HepG2 (cell line): Measurements from ENCODE around the gene FABP6. TPM values are rescaled to one million over a fixed set of nuclear protein-coding genes. Genes with fewer than 3 reads are reported as not detected.

Experiments used
- ATAC-seq: fragments of 200-7000 bp; cut with Tn5 transposase; 3 replicates; pipeline ENCODE4 v1.9.1; 2020; ENCODE audit warnings: mild to moderate bottlenecking, moderate library complexity
- BruUV-seq: library from RNA; stranded (reverse); fragments of 400-500 nt; replicated peaks from 2 replicates; lab custom pipeline; 2021; lab: Mats Ljungman, UMichigan
- CTCF ChIA-PET: fragments of 300-600 bp; formaldehyde crosslinking; extraction: SDS; loops from one replicate; lab custom pipeline; 2021; ENCODE audit warnings: low total read pairs, inconsistent platforms, low intra/inter-chr PET ratio; lab: Yijun Ruan, JAX
- POLR2A ChIA-PET: fragments of 350-600 bp; sonication (Branson Sonifier 250); formaldehyde crosslinking; loops from one replicate; lab custom pipeline; 2020; ENCODE audit warnings: antibody characterized with exemption, inconsistent platforms; lab: Yijun Ruan, JAX
- DNase-seq: peaks from one replicate; pipeline ENCODE4 v3.0.0-alpha.2; 2015; ENCODE audit warnings: low spot score
- FAIRE-seq: peaks from 3 replicates; lab custom pipeline; 2011; peaks lifted over from hg19 to GRCh38; lab: Jason Lieb, UNC
- H2AFZ ChIP-seq: one replicate; pipeline ENCODE4 v1.6.1; 2011; ENCODE audit warnings: low read length, inconsistent platforms
- H3K27ac ChIP-seq: fragments of 300-600 bp; 3 replicates; pipeline ENCODE4 v1.8.0; 2011; ENCODE audit warnings: mixed run types, mild to moderate bottlenecking, mixed read lengths, low read length, inconsistent platforms; ENCODE audit not compliant: insufficient read depth; ENCODE audit errors: extremely low read length
- H3K27me3 ChIP-seq, 2 experiments: fragments of 200-600 bp in 1 of 2; 2 replicates in 1 of 2; 3 replicates in 1 of 2; pipeline versions ENCODE4 v1.6.0 to v1.8.0; 2011; ENCODE audit warnings: low read length in 2 of 2, mild to moderate bottlenecking in 2 of 2, moderate library complexity in 2 of 2, inconsistent platforms in 1 of 2; ENCODE audit not compliant: insufficient read depth in 2 of 2, control insufficient read depth in 1 of 2
- H3K36me3 ChIP-seq, 2 experiments: fragments of 200-600 bp in 1 of 2; replicated peaks in 1 of 2; 2 replicates in 1 of 2; 3 replicates in 1 of 2; pipeline versions ENCODE4 v1.5.1 to v1.8.0; 2011; ENCODE audit warnings: low read length in 2 of 2, inconsistent platforms in 1 of 2; ENCODE audit not compliant: insufficient read depth in 2 of 2, control insufficient read depth in 1 of 2
- H3K4me1 ChIP-seq: 2 replicates; pipeline ENCODE4 v1.5.1; 2012; ENCODE audit warnings: low read length, inconsistent platforms; ENCODE audit not compliant: insufficient read depth
- H3K4me2 ChIP-seq: 2 replicates; pipeline ENCODE4 v1.6.0; 2011; ENCODE audit warnings: low read depth, low read length, inconsistent platforms
- H3K4me3 ChIP-seq, 3 experiments: fragments of 200-600 bp in 1 of 3; sonication (generic), shearing (Covaris generic) in 1 of 3; replicated peaks in 1 of 3; 2 replicates each; pipeline ENCODE4 v1.5.1; 2011 to 2016; ENCODE audit warnings: low read length in 3 of 3, inconsistent platforms in 2 of 3, low read depth in 2 of 3, mild to moderate bottlenecking in 2 of 3, control low read depth in 1 of 3, mixed read lengths in 1 of 3; ENCODE audit not compliant: insufficient read depth in 1 of 3
- H3K79me2 ChIP-seq: one replicate; pipeline ENCODE4 v1.6.1; 2011; ENCODE audit warnings: low read length, inconsistent platforms; ENCODE audit not compliant: insufficient read depth
- H3K9ac ChIP-seq: 2 replicates; pipeline ENCODE4 v1.6.0; 2011; ENCODE audit warnings: mild to moderate bottlenecking, low read depth, low read length, inconsistent platforms; ENCODE audit not compliant: insufficient read depth
- H3K9me3 ChIP-seq: 2 replicates; pipeline ENCODE4 v1.5.1; 2012; ENCODE audit warnings: mild to moderate bottlenecking, low read length
- H4K20me1 ChIP-seq: 2 replicates; pipeline ENCODE4 v1.6.0; 2011; ENCODE audit warnings: inconsistent platforms, mild to moderate bottlenecking, low read length, moderate library complexity; ENCODE audit not compliant: insufficient read depth
- CC2D1A ChIP-seq: sonication (generic); formaldehyde crosslinking; IDR thresholded peaks from 2 replicates; pipeline ENCODE4 v1.8.1; 2023; ENCODE audit warnings: mild to moderate bottlenecking, missing genetic modification reagents
- EHMT2 ChIP-seq: fragments of 200-600 bp; sonication (generic); IDR thresholded peaks from 2 replicates; pipeline ENCODE4 v1.7.0; 2017; ENCODE audit warnings: antibody characterized with exemption, low read depth, low read length, borderline replicate concordance
- ETS1 ChIP-seq: sonication (generic); formaldehyde crosslinking; IDR thresholded peaks from 2 replicates; pipeline ENCODE4 v1.4.0; 2020; ENCODE audit warnings: missing genetic modification reagents
- ETV5 ChIP-seq: IDR thresholded peaks from 2 replicates; pipeline ENCODE4 v1.6.1; 2018; ENCODE audit warnings: missing biosample characterization, missing genetic modification reagents, inconsistent platforms, borderline replicate concordance
- FOXP4 ChIP-seq: sonication (generic); formaldehyde crosslinking; IDR thresholded peaks from 2 replicates; pipeline ENCODE4 v1.4.0; 2020; ENCODE audit warnings: missing genetic modification reagents
- MNT ChIP-seq: fragments of 450-650 bp; IDR thresholded peaks from 2 replicates; pipeline ENCODE4 v1.6.1; 2016
- ZFP36 ChIP-seq: fragments of 150-350 bp; IDR thresholded peaks from 2 replicates; pipeline ENCODE4 v1.6.1; 2018; ENCODE audit warnings: borderline replicate concordance, low read length, low read depth; ENCODE audit not compliant: partially characterized antibody
- ZNF674 ChIP-seq: sonication (generic); formaldehyde crosslinking; IDR thresholded peaks from 2 replicates; pipeline ENCODE4 v1.5.0; 2020; ENCODE audit warnings: low read depth, mild to moderate bottlenecking, missing genetic modification reagents
- whole genome bisulfite sequencing: methylation state at CpG from one replicate; pipeline ENCODE4 v1.1.6; 2017; ENCODE audit warnings: low lambda C conversion rate; 5-methylcytosine and 5-hydroxymethylcytosine counted together
- in situ Hi-C: cut with HindIII; loops from 2 replicates; pipeline ENCODE4 v1.10.0; 2017; ENCODE audit warnings: low pct_unique_long_range_greater_than_20kb; ENCODE audit not compliant: extremely low pct_ligation_motif_present
- intact Hi-C: fragments of 100-400 bp; cut with micrococcal nuclease; formaldehyde crosslinking; loops from one replicate; pipeline ENCODE4 v1.10.0; 2022; ENCODE audit not compliant: unreplicated experiment
- polyA plus RNA-seq, 8 experiments: library from polyadenylated mRNA; depleted of rRNA in 3 of 8; stranded (reverse) in 7 of 8; unstranded in 1 of 8; fragments of >200 nt; fragmentation: Illumina TruSeq in 4 of 8; extraction: Trizol in 4 of 8; gene quantifications; 2 replicates each; pipeline versions ENCODE4 v1.2.1 to v1.2.3, GENCODE V29; 2011 to 2016; ENCODE audit warnings: low read depth in 4 of 8, missing spikeins in 1 of 8, mixed read lengths in 1 of 8; ENCODE audit not compliant: insufficient read depth in 1 of 8
- total RNA-seq, 5 experiments: library from RNA; depleted of rRNA; stranded (reverse); fragments of >200 nt; fragmentation: Illumina TruSeq; extraction: Trizol; gene quantifications; 2 replicates each; pipeline ENCODE4 v1.2.3, GENCODE V29; 2016; ENCODE audit warnings: low read depth in 1 of 5
- TF ChIP-seq, protein P1 (sequence below): IDR thresholded peaks from 2 replicates; pipeline ENCODE4 v1.6.1; 2018; ENCODE audit warnings: missing genetic modification reagents
- TF ChIP-seq, protein P2 (sequence below): IDR thresholded peaks from 2 replicates; pipeline ENCODE4 v1.6.1; 2012; ENCODE audit warnings: low read depth, low read length, improper control_type of control experiment

The FABP6 gene
- total and polyA plus RNA-seq, 2 of the 13 experiments (the other 11 are each of a cell fraction or from before 2014, with no cell fraction given), result 0.13 TPM; not detected in 1

DNA sequence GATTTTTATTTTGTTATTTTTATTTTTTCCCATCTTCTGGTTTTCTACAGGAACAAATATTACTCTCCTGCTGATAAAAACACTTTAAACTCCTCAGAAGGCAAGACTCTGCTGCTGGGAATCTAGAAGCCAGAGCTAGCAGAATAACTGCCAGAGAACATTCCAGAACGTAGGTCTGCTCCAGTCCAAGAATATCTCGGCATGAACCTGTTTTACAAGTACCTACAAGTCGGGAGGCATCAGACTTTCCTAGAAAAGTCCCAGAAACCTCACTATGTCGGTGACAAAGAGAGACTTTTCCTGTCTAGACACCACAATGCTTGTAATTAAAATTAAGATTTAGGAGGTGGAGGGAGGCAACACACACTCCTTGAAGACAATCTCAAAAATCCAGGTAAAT lies 41.4 kb downstream of the FABP6 start:
- Histone ChIP-seq H4K20me1 (no peaks in the 10 kb centered on the region), H3K4me2 (no peak overlapping the region), H3K27me3 (no peaks in the 10 kb centered on the region), H3K4me3 (no peak overlapping the region)
- DNase-seq, result no peak
- WGBS, result 67% methylated on average over 4 of the region's 4 CpGs
- TF ChIP-seq ZNF674 (CRISPR knock-in tag), result no peak
- TF ChIP-seq ETS1 (CRISPR knock-in tag), result no peak
- TF ChIP-seq EHMT2, result no peak
- TF ChIP-seq CC2D1A (CRISPR knock-in tag), result no peak
- TF ChIP-seq, all 625 proteins: peak for 0
- in situ Hi-C loops, result no loop called here
- ChIA-PET CTCF (no interaction called here), POLR2A (no interaction called here)
- no TSS peak for BruUV-seq
- intact Hi-C loops, result no loop called here
- H3K79me2 ChIP-seq, result no peaks in the 10 kb centered on the region
- no peak for ATAC-seq
- H3K4me1 ChIP-seq, result peaks cover 13% of the 10 kb centered on the region
- FAIRE-seq, result no peak
- H3K9ac ChIP-seq, result no peak overlapping the region
- H3K9me3 ChIP-seq, result no peaks in the 10 kb centered on the region
- H3K36me3 ChIP-seq, result no peaks in the 10 kb centered on the region
- H3K27ac ChIP-seq, result no peak overlapping the region
- H2AFZ ChIP-seq, result no peak overlapping the region

DNA sequence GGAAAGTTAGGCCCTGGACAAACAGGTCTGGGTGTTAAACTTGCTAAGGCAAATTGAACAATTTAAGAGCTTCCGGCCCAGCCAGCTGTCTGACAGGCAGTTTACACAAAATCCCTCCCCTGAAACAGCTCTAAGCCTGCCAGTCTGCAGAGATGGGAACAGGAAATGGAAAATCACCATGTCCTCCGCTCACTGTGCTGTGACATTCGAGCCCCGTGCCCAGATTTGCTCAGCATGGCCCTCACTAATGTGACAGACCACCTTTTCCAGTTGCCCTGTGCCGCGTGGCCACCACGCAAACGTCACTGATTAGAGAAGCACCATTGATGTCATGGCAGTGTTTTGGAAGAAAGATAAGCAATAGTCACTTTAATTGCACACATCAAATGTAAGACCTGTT lies 42.1 kb downstream of the FABP6 start:
- H3K79me2 ChIP-seq, result no peaks in the 10 kb centered on the region
- H4K20me1 ChIP-seq, result no peaks in the 10 kb centered on the region
- POLR2A ChIA-PET, result no interaction called here
- no peak overlapping the region for H3K4me2 ChIP-seq
- 87% methylated on average over 6 of the region's 8 CpGs for WGBS
- intact Hi-C loops (no loop called here), in situ Hi-C loops (no loop called here)
- no peak overlapping the region for H3K9ac ChIP-seq
- no peaks in the 10 kb centered on the region for H3K27me3 ChIP-seq
- peaks cover 9% of the 10 kb centered on the region for H3K4me1 ChIP-seq
- H3K36me3 ChIP-seq, result no peaks in the 10 kb centered on the region
- CTCF ChIA-PET, result no interaction called here
- DNase-seq (no peak), ATAC-seq (no peak), FAIRE-seq (no peak)
- H2AFZ ChIP-seq, result no peak overlapping the region
- H3K4me3 ChIP-seq, result no peak overlapping the region
- no TSS peak for BruUV-seq
- no peaks in the 10 kb centered on the region for H3K9me3 ChIP-seq
- H3K27ac ChIP-seq, result no peak overlapping the region
- no peak for TF ChIP-seq FOXP4 (CRISPR knock-in tag)
- TF ChIP-seq, protein P1, sequence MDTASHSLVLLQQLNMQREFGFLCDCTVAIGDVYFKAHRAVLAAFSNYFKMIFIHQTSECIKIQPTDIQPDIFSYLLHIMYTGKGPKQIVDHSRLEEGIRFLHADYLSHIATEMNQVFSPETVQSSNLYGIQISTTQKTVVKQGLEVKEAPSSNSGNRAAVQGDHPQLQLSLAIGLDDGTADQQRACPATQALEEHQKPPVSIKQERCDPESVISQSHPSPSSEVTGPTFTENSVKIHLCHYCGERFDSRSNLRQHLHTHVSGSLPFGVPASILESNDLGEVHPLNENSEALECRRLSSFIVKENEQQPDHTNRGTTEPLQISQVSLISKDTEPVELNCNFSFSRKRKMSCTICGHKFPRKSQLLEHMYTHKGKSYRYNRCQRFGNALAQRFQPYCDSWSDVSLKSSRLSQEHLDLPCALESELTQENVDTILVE (CRISPR knock-in tag), result no peak
- TF ChIP-seq, protein P2, sequence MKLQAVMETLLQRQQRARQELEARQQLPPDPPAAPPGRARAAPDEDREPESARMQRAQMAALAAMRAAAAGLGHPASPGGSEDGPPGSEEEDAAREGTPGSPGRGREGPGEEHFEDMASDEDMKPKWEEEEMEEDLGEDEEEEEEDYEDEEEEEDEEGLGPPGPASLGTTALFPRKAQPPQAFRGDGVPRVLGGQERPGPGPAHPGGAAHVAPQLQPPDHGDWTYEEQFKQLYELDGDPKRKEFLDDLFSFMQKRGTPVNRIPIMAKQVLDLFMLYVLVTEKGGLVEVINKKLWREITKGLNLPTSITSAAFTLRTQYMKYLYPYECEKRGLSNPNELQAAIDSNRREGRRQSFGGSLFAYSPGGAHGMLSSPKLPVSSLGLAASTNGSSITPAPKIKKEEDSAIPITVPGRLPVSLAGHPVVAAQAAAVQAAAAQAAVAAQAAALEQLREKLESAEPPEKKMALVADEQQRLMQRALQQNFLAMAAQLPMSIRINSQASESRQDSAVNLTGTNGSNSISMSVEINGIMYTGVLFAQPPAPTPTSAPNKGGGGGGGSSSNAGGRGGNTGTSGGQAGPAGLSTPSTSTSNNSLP, result no peak
- TF ChIP-seq ZFP36, result no peak
- TF ChIP-seq ETV5 (CRISPR knock-in tag), result no peak
- TF ChIP-seq MNT, result no peak
